H9 (cell line): ENCODE results near the gene TADA2B. TPM values are rescaled to one million over a fixed set of nuclear protein-coding genes. Genes with fewer than 3 reads are reported as not detected.
A peak's percentile ranks its signal among the peaks of the same experiment; 100 is the strongest.

Source experiments
- DNase-seq: peaks from one replicate; pipeline ENCODE4 v3.0.0-alpha.2; 2017
- H2AFZ ChIP-seq: one replicate; pipeline ENCODE4 v1.6.1; 2013; ENCODE audit warnings: mild to moderate bottlenecking, low read length, control low read depth, moderate library complexity
- H2AK5ac ChIP-seq: 2 replicates; pipeline ENCODE4 v1.6.1; 2013; ENCODE audit warnings: low read length, control low read depth, mixed read lengths; ENCODE audit not compliant: insufficient read length
- H2BK120ac ChIP-seq: one replicate; pipeline ENCODE4 v1.6.1; 2013; ENCODE audit warnings: low read depth, mild to moderate bottlenecking, low read length, control low read depth, inconsistent platforms; ENCODE audit not compliant: poor library complexity, severe bottlenecking
- H2BK12ac ChIP-seq: 2 replicates; pipeline ENCODE4 v1.6.1; 2013; ENCODE audit warnings: low read length, control low read depth, mixed read lengths, low read depth; ENCODE audit not compliant: insufficient read length
- H2BK15ac ChIP-seq: 2 replicates; pipeline ENCODE4 v1.6.1; 2013; ENCODE audit warnings: low read depth, low read length, control low read depth
- H2BK20ac ChIP-seq: one replicate; pipeline ENCODE4 v1.6.1; 2013; ENCODE audit warnings: low read depth, mild to moderate bottlenecking, low read length, control low read depth, inconsistent platforms; ENCODE audit not compliant: poor library complexity, severe bottlenecking
- H2BK5ac ChIP-seq: 2 replicates; pipeline ENCODE4 v1.6.1; 2013; ENCODE audit warnings: low read length, control low read depth, mixed read lengths; ENCODE audit not compliant: insufficient read length
- H3K14ac ChIP-seq: 2 replicates; pipeline ENCODE4 v1.6.1; 2013; ENCODE audit warnings: low read length, control low read depth; ENCODE audit not compliant: insufficient read depth
- H3K18ac ChIP-seq: 2 replicates; pipeline ENCODE4 v1.6.1; 2013; ENCODE audit warnings: low read depth, mild to moderate bottlenecking, mixed read lengths, low read length, control low read depth; ENCODE audit not compliant: insufficient read length
- H3K23ac ChIP-seq: 2 replicates; pipeline ENCODE4 v1.6.1; 2013; ENCODE audit warnings: low read length, control low read depth, mixed read lengths, low read depth; ENCODE audit not compliant: insufficient read length
- H3K23me2 ChIP-seq: 2 replicates; pipeline ENCODE4 v1.6.1; 2013; ENCODE audit warnings: low read depth, mild to moderate bottlenecking, mixed read lengths, low read length, control low read depth; ENCODE audit not compliant: insufficient read length, poor library complexity, severe bottlenecking
- H3K27ac ChIP-seq: 2 replicates; pipeline ENCODE4 v1.5.1; 2013; ENCODE audit warnings: low read length, control low read depth, mixed read lengths, low read depth; ENCODE audit not compliant: insufficient read length
- H3K27me3 ChIP-seq: 2 replicates; pipeline ENCODE4 v1.6.1; 2013; ENCODE audit warnings: low read length, control low read depth, inconsistent platforms; ENCODE audit not compliant: insufficient read depth
- H3K4ac ChIP-seq: 2 replicates; pipeline ENCODE4 v1.6.1; 2013; ENCODE audit warnings: low read depth, mild to moderate bottlenecking, control low read depth, inconsistent platforms, low read length, moderate library complexity
- H3K4me1 ChIP-seq: 2 replicates; pipeline ENCODE4 v1.6.1; 2013; ENCODE audit warnings: low read length, control low read depth, inconsistent platforms; ENCODE audit not compliant: insufficient read depth
- H3K4me2 ChIP-seq: 2 replicates; pipeline ENCODE4 v1.6.1; 2013; ENCODE audit warnings: low read length, control low read depth, mixed read lengths; ENCODE audit not compliant: insufficient read length, insufficient read depth
- H3K56ac ChIP-seq: 2 replicates; pipeline ENCODE4 v1.6.1; 2013; ENCODE audit warnings: low read depth, mild to moderate bottlenecking, mixed read lengths, low read length, control low read depth; ENCODE audit not compliant: insufficient read length
- H3K79me1 ChIP-seq: 2 replicates; pipeline ENCODE4 v1.6.1; 2013; ENCODE audit warnings: low read depth, mild to moderate bottlenecking, moderate library complexity, low read length, control low read depth, inconsistent platforms; ENCODE audit not compliant: insufficient read depth, poor library complexity, severe bottlenecking
- H3K79me2 ChIP-seq: 2 replicates; pipeline ENCODE4 v1.6.1; 2013; ENCODE audit warnings: low read length, control low read depth, inconsistent platforms; ENCODE audit not compliant: insufficient read depth
- H3K9ac ChIP-seq: 2 replicates; pipeline ENCODE4 v1.6.1; 2013; ENCODE audit warnings: low read length, control low read depth, mixed read lengths; ENCODE audit not compliant: insufficient read length; ENCODE audit errors: extremely low read depth
- H3K9me3 ChIP-seq: one replicate; pipeline ENCODE4 v1.6.1; 2013; ENCODE audit warnings: low read depth, low read length, inconsistent platforms; ENCODE audit not compliant: control insufficient read depth
- H3T11ph ChIP-seq: one replicate; pipeline ENCODE4 v1.6.1; 2013; ENCODE audit warnings: mild to moderate bottlenecking, low read length, control low read depth, inconsistent platforms
- H4K20me1 ChIP-seq: one replicate; pipeline ENCODE4 v1.6.1; 2013; ENCODE audit not compliant: control insufficient read depth, insufficient read length, insufficient read depth
- H4K5ac ChIP-seq: 2 replicates; pipeline ENCODE4 v1.6.1; 2013; ENCODE audit warnings: low read depth, mild to moderate bottlenecking, mixed read lengths, low read length, control low read depth; ENCODE audit not compliant: insufficient read length
- H4K8ac ChIP-seq: replicated peaks from 2 replicates; pipeline ENCODE4 v1.6.1; 2013; ENCODE audit warnings: low read length, control low read depth, mixed read lengths, low read depth; ENCODE audit not compliant: insufficient read length
- H4K91ac ChIP-seq: 2 replicates; pipeline ENCODE4 v1.6.1; 2013; ENCODE audit warnings: low read depth, mild to moderate bottlenecking, moderate library complexity, mixed read lengths, low read length, control low read depth; ENCODE audit not compliant: insufficient read length
- H3K27ac Mint-ChIP-seq, 3 experiments: 2 replicates in 2 of 3; 3 replicates in 1 of 3; pipeline ENCODE4 v1.8.0; 2020 to 2021; ENCODE audit warnings: mixed read lengths in 3 of 3, mild to moderate bottlenecking in 1 of 3, moderate library complexity in 1 of 3
- H3K27me3 Mint-ChIP-seq: 2 replicates; pipeline ENCODE4 v1.8.0; 2021; ENCODE audit warnings: low read depth, mild to moderate bottlenecking, moderate library complexity, mixed read lengths
- H3K36me3 Mint-ChIP-seq, 3 experiments: 2 replicates in 2 of 3; 3 replicates in 1 of 3; pipeline ENCODE4 v1.8.0; 2020 to 2021; ENCODE audit warnings: low read depth in 3 of 3, mixed read lengths in 3 of 3; ENCODE audit not compliant: insufficient read depth in 1 of 3
- H3K4me1 Mint-ChIP-seq, 2 experiments: 2 replicates each; pipeline ENCODE4 v1.8.0; 2020; ENCODE audit warnings: mixed read lengths in 2 of 2
- H3K4me3 Mint-ChIP-seq, 2 experiments: 2 replicates in 1 of 2; 3 replicates in 1 of 2; pipeline ENCODE4 v1.8.0; 2020 to 2021; ENCODE audit warnings: mild to moderate bottlenecking in 2 of 2, mixed read lengths in 2 of 2, moderate library complexity in 1 of 2
- H3K9me3 Mint-ChIP-seq, 2 experiments: 2 replicates in 1 of 2; 3 replicates in 1 of 2; pipeline ENCODE4 v1.8.0; 2020; ENCODE audit warnings: mild to moderate bottlenecking in 2 of 2, mixed read lengths in 2 of 2, moderate library complexity in 1 of 2
- CTCF ChIP-seq: fragments of 200-600 bp; sonication (generic); conservative IDR thresholded peaks from 3 replicates; pipeline ENCODE4 v1.8.0; 2021; ENCODE audit warnings: antibody characterized with exemption, mild to moderate bottlenecking
- WGBS: extraction: QIAGEN DNeasy Blood & Tissue Kit; methylation state at CpG from one replicate; pipeline ENCODE4 v1.1.7; 2013; ENCODE audit warnings: missing lambda C conversion rate, low lambda C conversion rate, mixed read lengths; ENCODE audit not compliant: insufficient read length; ENCODE audit errors: extremely low coverage; 5-methylcytosine and 5-hydroxymethylcytosine counted together
- total RNA-seq: library from RNA; stranded (reverse); gene quantifications from 2 replicates; pipeline ENCODE4 v1.2.1, GENCODE V29; 2021

Gene TADA2B
- total RNA-seq, 1 experiment from 2014 or later, result 14.0 TPM

GRCh38 chr4:7044137-7044930, 1.2 kb downstream of the TADA2B start:
- no peak for TF ChIP-seq CTCF
- Histone ChIP-seq H2BK12ac (no peak overlapping the region), H4K8ac (no peak overlapping the region), H4K91ac (no peak overlapping the region), H3K27me3 (peaks cover 12% of the 10 kb centered on the region; the same call in 1 of the 2 replicates), H2BK120ac (no peak overlapping the region), H2BK20ac (no peak overlapping the region), H3K9me3 (no peaks in the 10 kb centered on the region), H3K4me2 (peak overlapping the region; percentile 70), H3T11ph (no peak overlapping the region), H4K5ac (no peak overlapping the region), H2AK5ac (no peak overlapping the region), H3K4me1 (peaks cover 3% of the 10 kb centered on the region; the same call in 1 of the 2 replicates), H2BK5ac (no peak overlapping the region), H3K4ac (no peak overlapping the region), H2AFZ (no peak overlapping the region), H3K18ac (no peak overlapping the region), H3K14ac (0 out of 2 replicates have a peak overlapping the region, but pooled peaks have one; percentile 14), H3K9ac (peak overlapping the region; percentile 62), H3K79me1 (peaks cover 4% of the 10 kb centered on the region), H3K23ac (no peak overlapping the region), H3K79me2 (peaks cover 10% of the 10 kb centered on the region), H3K56ac (no peak overlapping the region), H3K27ac (no peak overlapping the region), H4K20me1 (no peaks in the 10 kb centered on the region), H2BK15ac (no peak overlapping the region), H3K23me2 (peaks cover 19% of the 10 kb centered on the region)
- no peaks in the 10 kb centered on the region for H3K9me3 Mint-ChIP-seq
- peaks cover 33% of the 10 kb centered on the region for H3K27me3 Mint-ChIP-seq
- peaks cover 33 to 40% of the 10 kb centered on the region in 2 experiments for H3K4me1 Mint-ChIP-seq
- H3K36me3 Mint-ChIP-seq, result no peaks in the 10 kb centered on the region; a peak in 2 of 7 replicates
- H3K4me3 Mint-ChIP-seq, result peak overlapping the region; percentile 75 to 85
- peak overlapping the region in 1 of 3 experiments; percentile 78; a peak in 1 of 7 replicates for H3K27ac Mint-ChIP-seq
- DNase-seq, result no peak
- WGBS, result no CpG with 5 or more reads among the region's 29 CpGs
